Measurements from ENCODE around the gene B4GALT1. TPM values are rescaled to one million over a fixed set of nuclear protein-coding genes. Genes with fewer than 3 reads are reported as not detected.
A peak's percentile ranks its signal among the peaks of the same experiment; 100 is the strongest.

The B4GALT1 gene
- total and polyA plus RNA-seq, 2 donors (not counting 1 experiment from before 2014, with no cell fraction given) = 24.1 to 64.8 TPM

- H3K79me2 ChIP-seq (ENCODE audit: control insufficient read depth, insufficient read depth, low read length) = peaks cover 78% of the 10 kb centered on the region
- H2AFZ ChIP-seq (ENCODE audit: low read length) = no peak overlapping the region
- peaks cover 48% of the 10 kb centered on the region for H3K4me1 ChIP-seq (ENCODE audit: control insufficient read depth, extremely low read depth, insufficient read depth, low read length)
- no peak overlapping the region for H3K9ac ChIP-seq (ENCODE audit: insufficient read depth, low read length)
- peak overlapping the region in 2 of 4 experiments; percentile 80 to 98 for H3K4me3 ChIP-seq (replicated peaks in 1 of 4; ENCODE audit: control extremely low read depth in 1 of 4, insufficient read depth in 1 of 4, low read depth in 3 of 4, low read length in 4 of 4)
- peak overlapping the region; percentile 37 for H3K27ac ChIP-seq (ENCODE audit: insufficient read depth, low read length)
- no peaks in the 10 kb centered on the region for H4K20me1 ChIP-seq (ENCODE audit: control insufficient read depth, extremely low read depth, insufficient read depth, low read length)
- no peak for DNase-seq (ENCODE audit: low read depth in 2 of 2)
- TF ChIP-seq CTCF (conservative IDR thresholded peaks at IDR 0.05 in 1 of 2, IDR thresholded peaks at IDR 0.05 in 1 of 2; ENCODE audit: low read depth in 1 of 2, low read length in 2 of 2) (no peak), EZH2 (IDR thresholded peaks at IDR 0.05; ENCODE audit: low read length, missing control alignments) (no peak)
- H3K4me2 ChIP-seq (ENCODE audit: extremely low read depth, insufficient read depth, low read length) = peak overlapping the region; percentile 97
- no peaks in the 10 kb centered on the region for H3K36me3 ChIP-seq (ENCODE audit: control insufficient read depth, insufficient read depth, low read length)
- no peaks in the 10 kb centered on the region for H3K9me3 ChIP-seq (ENCODE audit: control insufficient read depth, insufficient read depth, low read depth, low read length)
- H3K27me3 ChIP-seq (ENCODE audit: control insufficient read depth, insufficient read depth, low read length) = no peaks in the 10 kb centered on the region
Observed at GRCh38 chr9:33163433-33164137, 3.6 kb downstream of the B4GALT1 start.

- H3K27ac ChIP-seq (ENCODE audit: insufficient read depth, low read length) = peak overlapping the region; percentile 92
- peak overlapping the region in 2 of 4 experiments; percentile 2 to 10 for H3K4me3 ChIP-seq (replicated peaks in 1 of 4; ENCODE audit: control extremely low read depth in 1 of 4, insufficient read depth in 1 of 4, low read depth in 3 of 4, low read length in 4 of 4)
Observed at GRCh38 chr9:33162721-33163311, 4.3 kb downstream of the B4GALT1 start.

More at GRCh38 chr9:33162721-33163311, 4.3 kb downstream of the B4GALT1 start:
- Histone ChIP-seq H3K4me1 (ENCODE audit: control insufficient read depth, extremely low read depth, insufficient read depth, low read length) (peaks cover 56% of the 10 kb centered on the region), H2AFZ (ENCODE audit: low read length) (no peak overlapping the region), H3K4me2 (ENCODE audit: extremely low read depth, insufficient read depth, low read length) (peak overlapping the region; percentile 63), H3K79me2 (ENCODE audit: control insufficient read depth, insufficient read depth, low read length) (peaks cover 86% of the 10 kb centered on the region), H3K36me3 (ENCODE audit: control insufficient read depth, insufficient read depth, low read length) (no peaks in the 10 kb centered on the region), H3K27me3 (ENCODE audit: control insufficient read depth, insufficient read depth, low read length) (no peaks in the 10 kb centered on the region), H3K9me3 (ENCODE audit: control insufficient read depth, insufficient read depth, low read depth, low read length) (no peaks in the 10 kb centered on the region), H3K9ac (ENCODE audit: insufficient read depth, low read length) (no peak overlapping the region), H4K20me1 (ENCODE audit: control insufficient read depth, extremely low read depth, insufficient read depth, low read length) (no peaks in the 10 kb centered on the region)
- DNase-seq (ENCODE audit: low read depth in 2 of 2) = peak; percentile 62 to 85
- TF ChIP-seq CTCF (conservative IDR thresholded peaks at IDR 0.05 in 1 of 2, IDR thresholded peaks at IDR 0.05 in 1 of 2; ENCODE audit: low read depth in 1 of 2, low read length in 2 of 2) = no peak
- TF ChIP-seq EZH2 (IDR thresholded peaks at IDR 0.05; ENCODE audit: low read length, missing control alignments) = no peak
